Heart left ventricle (tissue), 13 donors: ENCODE data around the gene SUPT4H1.

ENCODE experiments used
- CTCF ChIP-seq, 12 donors: fragments of 200-600 bp; sonication (generic) in 4 of 12; IDR thresholded peaks; one replicate each; pipeline versions ENCODE4 v1.5.0 to v1.8.0; 2018 to 2022; ENCODE audit warnings: antibody characterized with exemption in 12 of 12, mild to moderate bottlenecking in 5 of 12
- POLR2A ChIP-seq, 2 donors: fragments of 450-650 bp; IDR thresholded peaks; one replicate each; pipeline ENCODE4 v1.6.1; 2017; ENCODE audit warnings: antibody characterized with exemption in 2 of 2, mild to moderate bottlenecking in 2 of 2, moderate library complexity in 2 of 2
- donor health status: ischemic (EF 13 %, LVEDD 7.1; RV severe dilation, severe dysfunction).
- donor health status: DM: no; HTN: yes; CAD: no.
- donor health status: DM: no; HTN: no; CAD: no.
- donor health status: ischemic (EF 25% LVEDD 6.9; RV normal size, moderate dysfunction).
- donor health status: ischemic (EF 25% LVEDD 5.7; RV mildly dilated, moderate dysfunction).
- donor health status: ischemic (EF 35%, LVEDD 5.7; RV mildly dilated, moderate dysfunction).
- donor health status: nonischemic (EF 11% LVEDD 7.7; RV severe dilation, severe dysfunction).
- donor health status: DM: yes; HTN: yes; CAD: no.
- donor health status: PGD.
- donor health status: ischemic (EF 29% LVEDD 5.4; RV normal size, mild dysfunction).
- donor health status: nonischemic (EF 23%, LVEDD 6.1; RV moderate dilation, normal function).

- TF ChIP-seq CTCF (IDR thresholded peaks at IDR 0.05) = no peak
- no peak for TF ChIP-seq POLR2A (IDR thresholded peaks at IDR 0.05)
Observed at GRCh38 chr17:58338454-58338840, 13.6 kb downstream of the SUPT4H1 start.
